Endothelial cell of umbilical vein (primary cell): ENCODE data around the gene AGPS.

Experiments used
- EZH2 ChIP-seq: IDR thresholded peaks from 2 replicates; pipeline ENCODE4 v1.6.1; 2012; ENCODE audit warnings: borderline replicate concordance, low read depth, mild to moderate bottlenecking, moderate library complexity, low read length, inconsistent platforms; ENCODE audit not compliant: severe bottlenecking
- GATA2 ChIP-seq: IDR thresholded peaks from 2 replicates; pipeline ENCODE4 v1.7.0; 2011; ENCODE audit warnings: low read depth, mild to moderate bottlenecking, moderate library complexity, mixed read lengths, low read length; ENCODE audit not compliant: insufficient read length, insufficient read depth
- JUN ChIP-seq: IDR thresholded peaks from 2 replicates; pipeline ENCODE4 v1.6.1; 2011; ENCODE audit warnings: borderline replicate concordance, low read depth; ENCODE audit not compliant: insufficient read length, insufficient read depth
- MYC ChIP-seq: IDR thresholded peaks from one replicate; pipeline ENCODE4 v1.6.1; 2011; ENCODE audit warnings: mild to moderate bottlenecking, low read depth, low read length
- POLR2A ChIP-seq: IDR thresholded peaks from 2 replicates; pipeline ENCODE4 v1.6.1; 2012; ENCODE audit warnings: low read depth, mild to moderate bottlenecking, control low read depth, low read length
- POLR2AphosphoS5 ChIP-seq: IDR thresholded peaks from 2 replicates; pipeline ENCODE4 v1.6.1; 2012; ENCODE audit warnings: low read depth, mild to moderate bottlenecking, control low read depth, low read length, moderate library complexity; ENCODE audit not compliant: insufficient read depth
- TF ChIP-seq, protein P1 (sequence below), 2 donors: IDR thresholded peaks; 1 replicate in 1 of 2; 2 replicates in 1 of 2; pipeline ENCODE4 v1.5.1; 2011; ENCODE audit warnings: low read length in 2 of 2, mild to moderate bottlenecking in 2 of 2, moderate library complexity in 2 of 2, control low read depth in 1 of 2, inconsistent platforms in 1 of 2, low read depth in 1 of 2; ENCODE audit not compliant: insufficient read depth in 1 of 2; ENCODE audit errors: extremely low read depth in 1 of 2

DNA sequence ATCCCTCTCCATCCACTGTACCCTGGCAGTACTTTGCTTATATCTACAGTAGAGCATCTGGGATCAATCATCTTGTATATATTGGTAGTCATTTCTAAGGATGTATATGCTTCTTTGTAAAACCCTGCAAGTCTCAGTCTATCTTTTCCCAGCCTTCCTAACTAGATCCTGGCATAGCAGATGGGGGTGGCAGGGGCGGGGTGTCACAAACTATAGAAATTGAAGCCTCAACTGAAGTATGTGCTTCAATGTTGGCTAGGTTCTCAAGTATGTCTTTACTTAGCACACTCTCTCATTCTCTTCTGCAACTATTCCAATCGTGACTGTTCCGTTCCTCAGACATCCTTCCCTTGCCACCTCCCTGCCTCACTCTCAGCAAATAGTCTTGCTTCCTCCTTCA, 30.1 kb upstream of the AGPS start:
- TF ChIP-seq, protein P1, sequence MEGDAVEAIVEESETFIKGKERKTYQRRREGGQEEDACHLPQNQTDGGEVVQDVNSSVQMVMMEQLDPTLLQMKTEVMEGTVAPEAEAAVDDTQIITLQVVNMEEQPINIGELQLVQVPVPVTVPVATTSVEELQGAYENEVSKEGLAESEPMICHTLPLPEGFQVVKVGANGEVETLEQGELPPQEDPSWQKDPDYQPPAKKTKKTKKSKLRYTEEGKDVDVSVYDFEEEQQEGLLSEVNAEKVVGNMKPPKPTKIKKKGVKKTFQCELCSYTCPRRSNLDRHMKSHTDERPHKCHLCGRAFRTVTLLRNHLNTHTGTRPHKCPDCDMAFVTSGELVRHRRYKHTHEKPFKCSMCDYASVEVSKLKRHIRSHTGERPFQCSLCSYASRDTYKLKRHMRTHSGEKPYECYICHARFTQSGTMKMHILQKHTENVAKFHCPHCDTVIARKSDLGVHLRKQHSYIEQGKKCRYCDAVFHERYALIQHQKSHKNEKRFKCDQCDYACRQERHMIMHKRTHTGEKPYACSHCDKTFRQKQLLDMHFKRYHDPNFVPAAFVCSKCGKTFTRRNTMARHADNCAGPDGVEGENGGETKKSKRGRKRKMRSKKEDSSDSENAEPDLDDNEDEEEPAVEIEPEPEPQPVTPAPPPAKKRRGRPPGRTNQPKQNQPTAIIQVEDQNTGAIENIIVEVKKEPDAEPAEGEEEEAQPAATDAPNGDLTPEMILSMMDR (IDR thresholded peaks at IDR 0.05; ENCODE audit: extremely low read depth in 1 of 2, insufficient read depth in 1 of 2, low read depth in 1 of 2, low read length in 2 of 2) = no peak
- TF ChIP-seq JUN (no peak), EZH2 (no peak), POLR2AphosphoS5 (no peak), POLR2A (no peak), MYC (no peak), GATA2 (no peak)
